Activated CD4-positive, alpha-beta T cell treated with anti-CD3 and anti-CD28 coated beads, Interleukin-2, amount 50 U/mL, for 48 hours (primary cell): ENCODE results near the gene CD53.

ENCODE experiments used
- DNase-seq, 2 experiments: peaks; one replicate each; pipeline ENCODE4 v3.0.0-alpha.2; 2020

Gene CD53

DNA sequence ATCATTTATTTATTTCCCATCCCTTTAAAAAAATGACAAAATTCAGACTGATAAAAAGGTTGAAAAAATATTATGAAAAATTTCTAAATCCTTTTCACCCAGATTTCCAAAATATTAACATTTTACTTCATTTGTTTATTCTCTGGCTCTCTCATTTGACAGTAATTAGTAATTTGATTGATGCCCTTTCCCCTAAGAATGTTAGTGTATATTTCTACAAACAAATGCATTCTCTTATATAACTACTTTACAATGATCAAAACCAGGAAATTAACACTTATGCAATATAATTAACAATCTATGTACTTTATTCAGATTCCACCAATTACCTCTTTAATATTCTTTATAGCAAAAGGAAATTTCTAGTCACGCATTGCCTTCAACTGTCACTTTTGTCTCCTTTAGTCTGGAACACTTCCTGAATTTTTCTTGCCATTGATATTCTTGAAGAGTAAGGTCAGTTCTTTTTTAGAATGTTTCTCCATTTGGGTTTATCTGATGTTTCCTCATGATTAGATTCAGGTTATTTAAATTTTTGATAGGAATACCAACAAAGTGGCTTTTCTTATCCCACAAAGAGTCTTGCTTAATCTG, 3.9 kb downstream of the CD53 start:
- DNase-seq, result no peak

DNA sequence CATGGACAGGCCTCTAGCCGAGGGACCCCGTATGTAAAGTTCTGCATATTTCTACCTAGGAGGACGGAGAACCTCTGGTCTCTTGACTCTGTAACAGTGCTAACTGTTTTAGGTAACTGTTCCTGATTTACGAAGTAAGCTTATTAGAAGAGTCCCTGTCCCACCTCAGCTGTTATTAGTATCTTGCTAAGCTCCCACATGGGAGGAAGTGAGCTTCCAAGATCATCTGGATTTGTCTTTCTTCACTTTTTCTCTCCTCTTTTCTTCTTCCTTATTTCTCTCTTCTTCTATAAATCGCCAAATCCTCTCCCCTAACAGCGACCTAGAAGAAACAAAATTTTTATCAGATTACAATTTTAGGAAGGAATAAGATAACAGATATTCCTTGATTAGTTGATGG, 4.4 kb downstream of the CD53 start:
- DNase-seq, result no peak

DNA sequence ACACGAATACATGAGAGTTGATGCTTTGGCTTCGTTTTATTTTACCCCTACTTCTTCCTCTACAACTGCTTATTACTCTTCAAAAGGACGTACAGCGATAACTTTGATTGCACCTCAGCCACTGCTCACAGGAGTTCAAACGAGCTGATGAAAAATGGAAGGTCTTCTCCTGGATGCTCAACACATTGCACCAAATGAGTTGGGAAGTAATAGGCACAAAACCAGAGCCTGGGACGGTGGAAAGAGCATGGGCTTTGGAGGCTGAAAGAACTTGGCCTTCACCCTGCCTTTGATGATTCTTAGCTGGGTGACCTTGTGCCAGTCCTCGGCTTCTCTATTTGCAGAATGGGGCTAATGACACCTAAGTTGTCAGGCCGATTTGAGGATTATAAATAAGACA, 4.8 kb downstream of the CD53 start:
- no peak for DNase-seq

DNA sequence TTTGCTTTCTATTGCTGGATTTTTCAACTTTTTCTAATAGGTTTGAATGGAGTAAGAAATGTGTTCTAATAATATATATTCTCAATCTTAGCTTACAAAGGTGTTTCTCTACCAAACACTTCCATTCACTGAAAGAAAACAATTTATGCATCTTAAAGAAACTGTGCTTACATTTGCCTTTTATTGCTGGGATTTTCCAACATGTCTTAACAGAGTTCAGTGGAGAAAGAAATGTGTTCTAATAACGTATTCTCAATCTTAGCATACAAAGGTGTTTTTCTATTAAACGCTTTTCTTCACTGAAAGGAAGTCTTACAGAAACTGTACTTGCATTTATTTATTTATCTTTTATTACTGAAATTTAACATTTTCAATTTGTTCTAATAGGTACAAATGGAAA, 5.6 kb downstream of the CD53 start:
- DNase-seq, result no peak

DNA sequence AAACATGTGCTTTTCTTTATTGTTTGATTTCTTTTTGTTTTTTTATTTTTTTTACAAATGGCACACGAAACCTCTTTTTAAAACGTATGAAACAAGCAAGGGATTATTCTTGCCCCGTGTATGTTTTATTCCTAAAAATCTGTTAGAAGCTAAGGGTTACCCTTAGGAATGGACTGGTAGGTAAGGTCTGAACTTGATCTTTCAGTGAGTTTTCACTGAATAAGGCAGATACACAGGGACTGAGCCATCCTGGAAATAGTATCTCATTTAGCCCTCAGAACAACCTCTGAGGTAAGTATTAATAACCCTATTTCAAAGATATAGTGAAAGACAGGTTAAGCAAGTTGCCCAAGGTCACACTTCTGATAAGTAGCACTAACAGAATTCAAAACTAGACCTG, 6.0 kb downstream of the CD53 start:
- no peak for DNase-seq

DNA sequence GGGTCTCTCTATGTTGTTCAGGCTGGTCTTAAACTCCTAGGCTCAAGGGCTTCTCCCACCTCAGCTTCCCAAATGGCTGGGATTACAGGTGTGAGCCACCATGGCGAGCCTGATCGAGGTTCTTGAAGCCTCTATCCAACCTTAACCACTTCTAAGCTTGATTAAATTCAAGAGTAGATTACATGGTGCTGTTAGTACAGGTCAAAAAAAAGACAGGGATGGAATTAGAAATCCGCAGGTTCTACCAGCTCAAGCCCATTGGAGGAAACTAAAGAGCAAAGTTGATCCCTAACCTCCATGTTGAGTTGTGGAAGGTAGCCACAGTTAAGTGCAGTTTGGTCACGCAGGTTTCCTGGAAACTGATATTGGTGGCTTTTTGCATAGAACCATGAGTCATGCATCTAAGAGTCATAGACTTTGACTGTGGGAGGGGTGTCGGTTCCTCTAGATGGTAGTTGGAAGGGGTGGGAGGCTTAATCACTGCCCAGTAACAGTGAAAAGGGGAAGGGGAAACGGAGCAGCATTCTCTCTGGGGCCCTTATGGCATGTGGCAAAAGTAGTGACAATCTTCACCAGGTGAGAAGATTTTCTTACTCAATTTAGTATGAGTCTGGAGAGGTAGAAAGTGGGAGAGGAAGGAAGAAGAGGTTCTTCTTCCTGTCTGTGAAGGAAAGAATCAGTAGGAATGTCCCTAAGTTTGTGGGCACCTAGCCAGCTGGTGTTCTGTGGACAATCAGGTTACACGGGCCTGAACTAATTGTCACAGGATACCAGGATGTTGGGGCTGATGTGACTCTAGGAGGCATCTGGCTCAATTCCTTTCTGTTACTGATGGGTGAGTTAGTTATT, 7.0 kb downstream of the CD53 start:
- DNase-seq, result peak; percentile 57 to 67

DNA sequence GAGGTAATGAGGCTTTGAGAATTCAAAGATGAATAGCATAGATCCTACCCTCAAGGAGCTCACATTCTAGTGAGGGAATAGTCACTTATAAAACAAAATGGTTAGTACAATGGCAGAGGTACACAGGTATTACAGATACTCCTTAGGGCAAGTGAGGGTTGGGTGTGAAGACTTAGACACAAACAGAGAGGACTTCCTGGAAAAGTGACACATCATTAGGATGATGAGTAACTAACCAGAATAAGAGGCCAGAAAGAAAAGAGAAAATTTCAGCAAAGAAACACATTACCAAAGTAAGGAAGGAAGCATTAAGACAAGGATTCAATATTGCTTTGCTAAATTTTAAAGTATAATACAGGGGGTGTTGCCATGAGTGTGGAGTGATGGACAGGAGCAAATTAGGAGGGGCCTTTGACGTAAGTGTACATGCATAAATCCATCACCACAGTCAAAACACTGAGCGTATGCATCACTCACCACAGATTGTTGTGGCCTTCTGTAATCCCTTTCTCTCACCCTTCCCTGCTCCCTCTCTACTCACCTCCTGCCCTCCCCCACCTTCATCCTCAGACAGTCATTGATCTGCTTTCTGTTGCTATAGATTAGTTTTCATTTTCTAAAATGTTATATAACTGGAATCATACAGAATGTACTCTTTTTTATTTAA, 7.9 kb downstream of the CD53 start:
- DNase-seq, result peak; percentile 42 to 60

DNA sequence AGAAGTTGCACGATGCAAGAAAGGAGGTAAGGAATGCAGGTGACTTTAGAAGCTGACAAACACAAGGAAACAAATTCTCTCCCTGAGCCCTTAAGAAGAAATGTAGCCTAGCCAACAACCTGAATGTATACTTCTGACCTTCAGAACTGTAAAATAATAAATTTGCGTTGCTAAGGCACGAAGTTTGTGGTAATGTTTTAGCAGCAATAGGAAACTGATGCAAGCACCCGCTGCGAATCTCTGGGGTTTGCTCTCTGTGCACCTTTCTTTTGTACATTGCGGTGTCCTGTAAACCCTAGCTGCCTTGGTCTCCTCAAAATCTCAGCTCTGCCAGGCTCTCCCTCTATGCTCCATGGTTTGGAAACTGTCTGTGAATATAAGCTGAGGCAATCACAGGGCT, 15.1 kb downstream of the CD53 start:
- DNase-seq, result no peak

DNA sequence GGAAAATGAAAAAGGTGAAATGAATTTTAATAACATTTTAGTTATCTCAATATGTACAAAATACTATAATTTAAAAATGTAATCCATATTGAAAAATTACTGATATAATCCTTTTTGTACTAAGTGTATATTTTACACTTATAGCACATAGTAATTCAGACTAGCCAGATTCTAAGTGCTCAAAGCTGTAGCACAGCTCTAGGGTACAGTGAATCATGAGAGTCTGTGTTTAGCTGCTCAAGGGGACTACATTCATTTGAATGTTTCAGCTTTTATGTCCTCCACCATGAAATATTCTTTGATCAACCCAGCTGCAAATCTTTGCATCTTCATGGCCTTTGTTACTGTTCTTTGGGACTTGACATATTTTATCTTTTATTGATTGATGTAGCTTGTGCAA, 15.7 kb downstream of the CD53 start:
- DNase-seq, result no peak

DNA sequence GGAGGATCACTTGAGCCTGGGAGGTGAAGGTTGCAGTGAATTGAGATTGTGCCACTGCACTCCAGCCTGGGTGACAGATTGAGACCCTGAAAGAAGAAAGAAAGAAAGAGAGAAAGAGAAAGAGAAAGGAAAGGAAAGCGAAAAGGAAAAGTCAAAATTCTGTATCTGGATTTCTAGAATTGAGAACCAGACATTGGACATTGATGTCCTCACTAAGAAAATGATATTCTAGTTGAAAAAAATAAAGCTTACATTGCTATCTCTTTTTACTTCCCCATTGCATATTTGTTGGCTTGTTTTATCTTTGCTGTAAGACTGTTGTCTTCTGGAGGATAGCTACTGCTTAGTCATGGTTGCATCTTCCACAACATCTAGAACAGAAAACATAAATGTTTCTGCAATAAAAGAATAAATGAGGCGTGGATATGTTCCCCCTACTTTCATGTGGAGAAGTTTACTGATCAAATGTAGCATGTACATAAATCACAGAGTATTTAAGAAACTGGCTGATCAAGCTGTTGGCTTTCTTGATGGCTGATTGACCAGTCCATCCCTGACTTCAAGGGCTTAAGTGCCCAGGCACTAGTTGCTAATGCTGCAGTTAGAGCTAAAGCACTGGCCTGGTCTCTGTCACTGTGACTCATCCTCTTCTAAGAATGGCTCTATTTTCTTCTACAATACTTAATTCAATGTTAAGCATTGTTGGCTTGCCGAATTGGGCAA, 17.7 kb downstream of the CD53 start:
- DNase-seq, result no peak

DNA sequence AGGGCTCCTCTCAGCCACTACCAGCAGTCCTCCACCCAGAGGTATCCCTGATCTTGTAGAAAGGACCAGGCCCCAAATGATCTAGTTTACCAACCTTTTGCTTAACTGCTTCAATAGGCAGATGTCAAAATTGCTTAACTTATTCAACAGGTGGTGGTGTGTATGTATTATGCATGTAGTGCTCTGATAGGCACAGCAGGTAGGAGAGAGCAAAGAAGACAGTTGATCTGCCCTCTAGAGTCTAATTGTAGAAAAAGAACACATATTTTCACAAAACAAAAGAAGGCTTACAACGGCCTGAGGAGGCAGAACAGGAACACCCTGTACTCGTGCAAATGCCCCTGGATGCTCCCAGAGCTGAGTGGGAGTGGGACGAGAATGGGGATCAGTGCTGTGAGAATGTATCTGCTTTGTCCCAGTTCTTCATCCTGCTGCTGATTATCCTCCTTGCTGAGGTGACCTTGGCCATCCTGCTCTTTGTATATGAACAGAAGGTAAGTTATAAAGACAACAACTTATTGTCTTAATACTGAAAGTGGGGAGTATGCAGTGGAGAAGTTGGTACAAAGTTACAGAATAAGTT, 21.1 kb downstream of the CD53 start:
- no peak for DNase-seq

DNA sequence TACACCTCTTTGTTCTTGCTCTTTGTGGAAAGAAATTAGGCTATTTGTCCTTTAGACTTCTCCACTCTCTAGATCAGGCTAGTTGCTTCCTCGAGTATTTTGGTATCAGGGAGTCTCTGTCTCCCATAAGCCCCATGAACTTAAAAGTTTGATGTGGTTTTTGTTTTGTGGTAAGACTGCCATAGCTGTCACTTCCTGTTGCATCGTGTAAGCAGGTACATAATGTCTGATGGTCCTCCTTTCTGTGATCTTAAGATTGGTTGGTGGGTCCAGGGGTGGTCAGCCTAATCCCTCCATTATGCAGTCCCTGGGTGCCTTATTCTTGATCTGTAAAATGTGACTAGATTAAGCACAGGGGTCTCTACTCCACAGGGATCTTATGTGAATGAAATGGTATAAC, 23.1 kb downstream of the CD53 start:
- no peak for DNase-seq

DNA sequence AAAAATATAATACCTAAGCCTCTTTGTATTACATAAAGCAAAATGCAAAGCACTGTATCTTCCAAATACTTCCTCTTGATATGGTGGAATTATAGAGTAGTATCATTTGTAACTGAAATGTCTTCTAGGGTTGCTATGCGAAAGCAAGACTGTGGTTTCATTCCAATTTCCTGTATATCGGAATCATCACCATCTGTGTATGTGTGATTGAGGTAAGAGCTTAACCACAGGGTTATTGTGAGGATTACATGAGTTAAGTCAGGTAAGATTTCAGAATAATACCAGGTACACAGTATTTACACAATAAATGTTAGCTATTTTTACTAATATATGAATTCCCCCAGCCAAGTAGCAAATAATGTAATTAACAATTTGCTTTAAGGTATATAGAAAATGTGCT, 24.7 kb downstream of the CD53 start:
- DNase-seq, result no peak

DNA sequence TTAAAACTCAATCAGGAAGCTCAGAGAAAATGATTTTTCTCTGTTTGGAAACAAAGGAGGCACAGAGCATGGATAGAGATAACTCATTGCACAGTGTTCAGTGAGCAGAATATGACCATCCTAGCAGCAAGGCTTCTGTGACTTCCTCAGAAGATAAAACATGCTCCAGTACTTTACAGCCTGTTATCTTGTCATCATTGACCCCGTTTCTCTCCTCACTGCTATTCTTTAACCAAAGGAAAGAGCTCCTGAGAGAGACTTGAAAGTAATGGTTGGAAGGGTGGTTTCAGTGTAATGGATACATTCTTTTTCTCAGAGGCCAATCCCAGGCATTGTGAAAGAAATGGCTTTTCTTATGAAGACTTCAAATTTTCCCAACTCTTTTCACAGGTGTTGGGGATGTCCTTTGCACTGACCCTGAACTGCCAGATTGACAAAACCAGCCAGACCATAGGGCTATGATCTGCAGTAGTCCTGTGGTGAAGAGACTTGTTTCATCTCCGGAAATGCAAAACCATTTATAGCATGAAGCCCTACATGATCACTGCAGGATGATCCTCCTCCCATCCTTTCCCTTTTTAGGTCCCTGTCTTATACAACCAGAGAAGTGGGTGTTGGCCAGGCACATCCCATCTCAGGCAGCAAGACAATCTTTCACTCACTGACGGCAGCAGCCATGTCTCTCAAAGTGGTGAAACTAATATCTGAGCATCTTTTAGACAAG, 25.9 kb downstream of the CD53 start:
- DNase-seq, result no peak

DNA sequence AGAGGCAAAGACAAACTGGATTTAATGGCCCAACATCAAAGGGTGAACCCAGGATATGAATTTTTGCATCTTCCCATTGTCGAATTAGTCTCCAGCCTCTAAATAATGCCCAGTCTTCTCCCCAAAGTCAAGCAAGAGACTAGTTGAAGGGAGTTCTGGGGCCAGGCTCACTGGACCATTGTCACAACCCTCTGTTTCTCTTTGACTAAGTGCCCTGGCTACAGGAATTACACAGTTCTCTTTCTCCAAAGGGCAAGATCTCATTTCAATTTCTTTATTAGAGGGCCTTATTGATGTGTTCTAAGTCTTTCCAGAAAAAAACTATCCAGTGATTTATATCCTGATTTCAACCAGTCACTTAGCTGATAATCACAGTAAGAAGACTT, 26.5 kb downstream of the CD53 start:
- DNase-seq, result no peak

DNA sequence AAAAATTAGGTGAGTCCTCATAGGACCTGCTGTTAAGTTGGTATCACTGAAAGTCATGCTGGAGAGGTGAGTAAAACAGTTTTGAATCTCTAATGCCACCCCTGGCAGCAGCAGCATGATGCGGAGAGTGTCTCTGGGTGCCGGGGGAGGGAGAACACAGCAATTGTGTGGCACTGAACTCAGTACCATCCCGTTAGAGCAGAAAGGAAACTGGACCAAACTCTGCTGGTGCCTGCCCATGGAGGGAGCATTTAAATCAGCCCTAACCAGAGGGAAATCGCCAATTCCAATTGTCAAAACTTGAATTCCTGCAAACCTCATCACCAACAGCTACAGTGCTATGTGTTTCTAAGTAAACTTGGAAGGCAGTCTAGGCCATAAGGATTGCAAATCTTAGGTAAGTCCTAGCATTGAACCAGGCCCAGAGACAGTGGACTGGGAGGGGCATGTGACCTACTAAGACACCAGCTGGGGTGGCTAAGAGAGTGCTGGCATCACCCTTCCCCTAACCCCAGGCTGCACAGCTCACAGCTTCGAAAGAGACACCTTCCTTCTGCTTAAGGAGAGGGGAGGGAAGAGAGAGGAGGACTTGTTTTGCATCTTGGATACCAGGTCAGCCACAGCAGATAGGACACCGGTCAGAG, 30.0 kb downstream of the CD53 start:
- no peak for DNase-seq

DNA sequence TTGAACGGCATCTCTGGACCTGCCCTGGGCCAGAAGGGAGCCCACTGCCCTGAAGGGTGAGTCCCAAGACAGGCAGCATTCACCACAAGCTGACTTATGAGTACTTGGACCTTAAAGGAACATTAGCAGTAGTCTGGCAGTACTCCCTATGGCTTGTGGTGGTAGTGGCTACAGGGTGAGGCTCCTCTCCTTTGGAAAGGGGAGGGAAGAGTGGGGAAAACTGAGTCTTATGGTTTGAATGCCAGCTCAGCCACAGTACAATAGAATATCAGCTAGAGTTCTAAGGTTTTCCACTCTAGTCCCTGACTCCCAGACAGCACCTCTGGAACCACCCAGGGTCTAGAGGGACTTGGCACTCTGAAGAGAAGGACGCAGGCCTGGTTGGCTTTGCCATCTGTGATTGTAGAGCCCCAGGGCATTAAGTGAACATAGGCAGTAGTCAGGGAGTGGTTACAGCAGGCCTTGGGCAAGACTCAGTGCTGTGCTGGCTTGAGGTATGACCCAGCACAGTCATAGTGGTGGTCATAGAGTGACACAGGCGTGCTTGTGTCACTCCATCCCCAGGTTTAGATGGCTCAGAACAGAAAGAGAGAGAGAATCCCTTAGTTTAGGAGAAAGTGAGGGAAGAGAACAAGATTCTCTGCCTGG, 31.0 kb downstream of the CD53 start:
- DNase-seq, result no peak

DNA sequence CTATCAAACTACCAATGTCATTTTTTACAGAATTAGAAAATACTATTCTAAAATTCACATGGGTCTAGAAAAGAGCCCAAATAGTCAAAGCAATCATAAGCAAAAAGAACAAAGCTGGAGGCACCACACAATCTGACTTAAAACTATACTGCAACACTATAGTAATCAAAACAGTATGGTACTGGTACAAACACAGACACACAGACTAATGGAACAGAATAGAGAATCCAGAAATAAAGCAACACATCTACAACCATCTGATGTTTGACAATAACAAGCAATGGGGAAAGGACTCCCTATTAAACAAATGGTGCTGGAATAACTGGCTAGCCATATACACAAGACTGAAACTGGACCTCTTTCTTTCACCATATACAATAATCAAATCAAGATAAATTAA, 39.8 kb downstream of the CD53 start:
- DNase-seq, result no peak

DNA sequence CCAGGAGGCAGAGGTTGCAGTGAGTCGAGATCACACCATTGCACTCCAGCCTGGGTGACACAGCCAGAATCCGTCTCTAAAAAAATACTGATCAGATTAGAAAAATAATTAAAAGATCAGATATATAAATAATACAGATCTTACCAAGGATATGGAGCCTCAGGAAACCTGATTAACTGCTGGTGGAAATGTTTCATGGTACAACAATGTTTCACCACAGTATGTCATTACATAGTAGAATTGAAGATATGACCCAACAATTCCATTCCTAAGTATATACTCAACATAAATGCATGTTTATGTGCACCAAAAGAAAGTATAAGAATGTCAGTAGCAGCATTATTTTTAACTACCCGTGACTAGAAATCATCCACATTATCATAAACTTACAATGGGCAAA, 41.7 kb downstream of the CD53 start:
- DNase-seq, result no peak

DNA sequence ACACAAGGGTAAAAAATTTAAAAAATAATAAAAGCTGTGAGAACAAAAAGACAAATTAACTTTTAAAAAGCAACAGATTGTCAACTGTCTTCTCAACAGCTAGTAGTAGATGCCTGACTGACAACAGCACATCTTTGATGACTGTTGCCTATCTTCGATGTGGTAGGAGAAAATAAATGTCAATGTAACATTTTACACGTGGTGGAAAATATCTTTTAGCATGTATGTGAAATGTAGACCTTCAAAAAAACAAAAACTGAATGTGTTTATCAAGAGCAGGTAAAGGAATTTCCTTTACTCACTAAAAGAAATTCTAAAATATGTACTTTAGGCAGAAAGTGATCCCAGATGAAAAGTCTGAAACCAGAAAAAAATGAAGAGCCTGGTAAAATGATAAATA, 42.9 kb downstream of the CD53 start:
- no peak for DNase-seq

DNA sequence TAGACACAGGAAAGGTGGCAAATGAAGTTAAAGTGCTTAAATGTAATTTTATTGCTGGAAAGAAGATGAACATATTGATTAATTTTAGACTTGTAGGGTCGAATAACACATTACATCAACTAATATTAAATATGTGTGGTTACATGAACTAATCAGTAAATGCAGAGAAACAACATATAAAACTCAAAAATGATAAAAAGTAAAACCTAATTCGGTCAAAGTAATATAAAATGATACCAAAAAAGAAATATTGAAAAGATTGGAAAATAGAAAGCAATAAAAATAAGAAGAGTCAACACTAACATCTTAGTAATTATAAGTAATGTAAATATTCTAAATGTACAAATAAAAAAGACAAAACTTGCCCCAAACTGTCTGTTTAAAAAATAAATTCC, 43.3 kb downstream of the CD53 start:
- no peak for DNase-seq
